K562 (cell line): ENCODE data around the gene COPS4. TPM values are rescaled to one million over a fixed set of nuclear protein-coding genes. Genes with fewer than 3 reads are reported as not detected.

Source experiments
- ATAC-seq: fragments of 200-7000 bp; cut with Tn5 transposase; 3 replicates; pipeline ENCODE4 v1.9.1; 2020; ENCODE audit warnings: moderate library complexity
- BruUV-seq: library from RNA; stranded (reverse); fragments of 400-500 nt; replicated peaks from 2 replicates; lab custom pipeline; 2021; lab: Mats Ljungman, UMichigan
- CTCF ChIA-PET: fragments of 300-600 bp; formaldehyde crosslinking; extraction: SDS; loops from one replicate; lab custom pipeline; 2021; ENCODE audit warnings: low intra/inter-chr PET ratio; lab: Yijun Ruan, JAX
- POLR2A ChIA-PET: fragments of 300-600, 350-650 bp; sonication (Branson Sonifier 250); formaldehyde crosslinking; extraction: SDS; loops from one replicate; lab custom pipeline; 2021; ENCODE audit warnings: antibody characterized with exemption, inconsistent platforms; lab: Yijun Ruan, JAX
- DNase-seq, 4 experiments: peaks; one replicate each; pipeline versions ENCODE4 v3.0.0 to v3.0.0-alpha.2; 2011 to 2018; ENCODE audit warnings: low spot score in 3 of 4, mixed read lengths in 3 of 4; ENCODE audit errors: extremely low read depth in 1 of 4
- FAIRE-seq: peaks from 2 replicates; lab custom pipeline; 2011; peaks lifted over from hg19 to GRCh38; lab: Jason Lieb, UNC
- H2AFZ ChIP-seq: 2 replicates; pipeline ENCODE4 v1.6.0; 2011; ENCODE audit warnings: low read depth, low read length, control low read depth, inconsistent platforms
- H3K27ac ChIP-seq: fragments of 200-600 bp; 3 replicates; pipeline ENCODE4 v1.8.0; 2011; ENCODE audit warnings: low read depth, mild to moderate bottlenecking, control low read depth, inconsistent platforms, low read length, moderate library complexity, mixed read lengths; ENCODE audit errors: extremely low read depth
- H3K27me3 ChIP-seq, 2 experiments: fragments of 300-600 bp in 1 of 2; 2 replicates in 1 of 2; 3 replicates in 1 of 2; pipeline versions ENCODE4 v1.6.0 to v1.8.0; 2011; ENCODE audit warnings: inconsistent platforms in 2 of 2, low read length in 2 of 2, mild to moderate bottlenecking in 1 of 2, mixed read lengths in 1 of 2, moderate library complexity in 1 of 2; ENCODE audit not compliant: control insufficient read depth in 2 of 2, insufficient read depth in 2 of 2
- H3K36me3 ChIP-seq: fragments of 300-600 bp; 3 replicates; pipeline ENCODE4 v1.8.0; 2011; ENCODE audit warnings: mild to moderate bottlenecking, low read length, inconsistent platforms; ENCODE audit not compliant: control insufficient read depth, insufficient read depth
- H3K4me1 ChIP-seq, 2 experiments: fragments of 200-600 bp in 1 of 2; replicated peaks in 1 of 2; 2 replicates in 1 of 2; 3 replicates in 1 of 2; pipeline versions ENCODE4 v1.5.1 to v1.8.0; 2011; ENCODE audit warnings: inconsistent platforms in 2 of 2, low read length in 2 of 2, mild to moderate bottlenecking in 1 of 2, mixed read lengths in 1 of 2, moderate library complexity in 1 of 2; ENCODE audit not compliant: control insufficient read depth in 2 of 2, insufficient read depth in 2 of 2
- H3K4me2 ChIP-seq: 2 replicates; pipeline ENCODE4 v1.6.1; 2011; ENCODE audit warnings: low read length, control low read depth, inconsistent platforms, mixed read lengths; ENCODE audit not compliant: insufficient read depth
- H3K4me3 ChIP-seq: fragments of 200-600 bp; sonication (generic), shearing (Covaris generic); 2 replicates; pipeline ENCODE4 v1.5.1; 2016; ENCODE audit warnings: control low read depth, inconsistent platforms
- H3K79me2 ChIP-seq: fragments of 200-600 bp; 3 replicates; pipeline ENCODE4 v1.8.0; 2011; ENCODE audit warnings: low read length, inconsistent platforms; ENCODE audit not compliant: control insufficient read depth, insufficient read depth
- H3K9ac ChIP-seq, 2 experiments: 2 replicates each; pipeline versions ENCODE4 v1.6.0 to v1.6.1; 2011; ENCODE audit warnings: low read depth in 2 of 2, low read length in 2 of 2, control low read depth in 1 of 2, inconsistent platforms in 1 of 2, mild to moderate bottlenecking in 1 of 2, mixed read lengths in 1 of 2; ENCODE audit not compliant: insufficient read depth in 1 of 2
- H3K9me1 ChIP-seq: one replicate; pipeline ENCODE4 v1.6.0; 2011; ENCODE audit warnings: inconsistent platforms, mild to moderate bottlenecking, low read length, moderate library complexity; ENCODE audit not compliant: control insufficient read depth, insufficient read depth
- H3K9me3 ChIP-seq: replicated peaks from 2 replicates; pipeline ENCODE4 v1.5.1; 2011; ENCODE audit warnings: low read depth, low read length, inconsistent platforms; ENCODE audit not compliant: control insufficient read depth, insufficient read depth
- H4K20me1 ChIP-seq: replicated peaks from 2 replicates; pipeline ENCODE4 v1.6.1; 2011; ENCODE audit warnings: low read length, inconsistent platforms, mixed read lengths; ENCODE audit not compliant: control insufficient read depth, insufficient read depth
- DNMT1 ChIP-seq: fragments of 450-650 bp; IDR thresholded peaks from 2 replicates; pipeline ENCODE4 v1.6.1; 2016; ENCODE audit warnings: antibody characterized with exemption, mild to moderate bottlenecking
- JUN ChIP-seq, 2 experiments: sonication (generic) in 1 of 2; formaldehyde crosslinking in 1 of 2; IDR thresholded peaks; 2 replicates each; pipeline versions ENCODE4 v1.6.1 to v1.8.0; 2012 to 2022; ENCODE audit warnings: borderline replicate concordance in 2 of 2, mild to moderate bottlenecking in 2 of 2, improper control_type of control experiment in 1 of 2, low read depth in 1 of 2, low read length in 1 of 2, missing genetic modification reagents in 1 of 2
- KLF13 ChIP-seq: fragments of 450-650 bp; IDR thresholded peaks from 2 replicates; pipeline ENCODE4 v1.6.1; 2016; ENCODE audit warnings: missing genetic modification characterization, low read depth, mild to moderate bottlenecking, missing compliant biosample characterization, moderate library complexity, borderline replicate concordance
- RBBP5 ChIP-seq: fragments of 200-600 bp; sonication (generic); IDR thresholded peaks from 2 replicates; pipeline ENCODE4 v1.6.1; 2012; ENCODE audit warnings: borderline replicate concordance, mild to moderate bottlenecking, low read length, control low read depth, inconsistent platforms; ENCODE audit not compliant: insufficient read depth, poor library complexity, severe bottlenecking
- RBM15 ChIP-seq: fragments of 200-400 bp; formaldehyde crosslinking; IDR thresholded peaks from 2 replicates; pipeline ENCODE4 v1.6.1; 2018; ENCODE audit warnings: mild to moderate bottlenecking, low read length, moderate library complexity; ENCODE audit not compliant: insufficient read depth
- ZNF263 ChIP-seq: sonication (generic); formaldehyde crosslinking; IDR thresholded peaks from 2 replicates; pipeline ENCODE4 v1.8.0; 2022; ENCODE audit warnings: mild to moderate bottlenecking, missing genetic modification reagents, borderline replicate concordance
- WGBS: fragments of 100-300 bp; shearing (Covaris generic); methylation state at CpG from one replicate; pipeline ENCODE4 v1.1.6; 2016; ENCODE audit warnings: low coverage, mixed read lengths; ENCODE audit not compliant: insufficient coverage; ENCODE audit errors: missing lambda C conversion rate; 5-methylcytosine and 5-hydroxymethylcytosine counted together
- in situ Hi-C: fragments of 300-500 bp; cut with MboI; formaldehyde crosslinking; loops from 4 replicates; pipeline ENCODE4 v1.15.0; 2018; ENCODE audit warnings: inconsistent platforms, mixed read lengths
- intact Hi-C: fragments of 100-400 bp; cut with micrococcal nuclease; formaldehyde crosslinking; loops from 2 replicates; pipeline ENCODE4 v1.14.2; 2022
- polyA plus RNA-seq, 8 experiments: library from polyadenylated mRNA; depleted of rRNA in 4 of 8; stranded (reverse) in 5 of 8; unstranded in 3 of 8; fragments of >200 nt; fragmentation: Nextera tagmentation in 2 of 8; fragmentation: Illumina TruSeq in 1 of 8; extraction: Ambion mirVana in 2 of 8; extraction: Trizol in 1 of 8; gene quantifications; 2 replicates each; pipeline versions ENCODE4 v1.2.1 to v1.2.3, GENCODE V29; 2011 to 2014; ENCODE audit warnings: inconsistent platforms in 1 of 8, missing spikeins in 1 of 8
- total RNA-seq, 7 experiments: library from RNA; depleted of rRNA in 6 of 7; stranded (reverse); fragments of >200 nt in 6 of 7; fragmentation: Illumina TruSeq in 2 of 7; extraction: Trizol in 2 of 7; gene quantifications; 2 replicates each; pipeline versions ENCODE4 v1.2.1 to v1.2.3, GENCODE V29; 2011 to 2021; ENCODE audit warnings: low replicate concordance in 1 of 7
- TF ChIP-seq, protein P1 (sequence below): fragments of 150-350 bp; IDR thresholded peaks from 2 replicates; pipeline ENCODE4 v1.6.1; 2014; ENCODE audit warnings: low read depth, mild to moderate bottlenecking, low read length, borderline replicate concordance
- TF ChIP-seq, protein P2 (sequence below), 3 experiments: IDR thresholded peaks in 2 of 3; conservative IDR thresholded peaks in 1 of 3; 2 replicates each; pipeline ENCODE4 v1.5.1; 2011 to 2012; ENCODE audit warnings: low read length in 3 of 3, mild to moderate bottlenecking in 3 of 3, control low read depth in 2 of 3, improper control_type of control experiment in 1 of 3, inconsistent platforms in 1 of 3, low read depth in 1 of 3, mixed read lengths in 1 of 3, moderate library complexity in 1 of 3; ENCODE audit not compliant: insufficient read depth in 2 of 3

Gene COPS4
- total and polyA plus RNA-seq, 9 of the 15 experiments (the other 6 are each of a cell fraction or from before 2014, with no cell fraction given), result 44.7 to 180 (median 70.9) TPM

DNA sequence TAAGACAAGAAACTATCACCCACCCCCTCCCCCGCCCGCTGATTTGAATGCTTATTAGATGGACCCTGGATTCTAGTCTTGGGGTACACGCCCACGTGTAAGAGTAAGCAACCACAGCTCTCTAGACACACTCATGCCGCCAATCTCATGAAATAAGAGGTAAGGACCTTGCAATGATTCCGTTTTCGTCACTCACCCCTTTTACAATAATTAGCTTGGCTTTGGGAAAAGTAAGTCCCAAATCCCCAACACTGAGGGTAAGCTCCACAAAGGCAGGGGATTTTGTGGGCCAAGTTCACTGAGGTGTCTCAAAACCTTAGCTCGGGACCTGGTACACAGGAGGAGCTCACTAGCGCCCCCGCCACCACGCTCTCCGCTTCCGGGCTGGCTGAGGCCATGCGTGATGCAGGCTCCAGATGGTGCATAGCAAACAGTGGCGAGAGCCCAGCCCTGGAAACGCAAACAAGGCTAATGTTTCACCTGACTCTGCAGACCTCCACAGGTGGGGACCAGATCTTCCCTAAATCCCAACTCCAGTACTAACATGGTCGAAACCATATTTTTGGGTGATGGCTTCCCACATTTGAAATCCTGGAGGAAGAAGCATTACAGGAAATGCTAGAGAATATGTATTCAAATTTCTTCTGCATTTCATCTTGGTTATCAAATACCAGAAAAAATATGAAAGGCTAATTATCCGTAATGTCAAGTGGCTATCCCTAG lies 75.4 kb downstream of the COPS4 start:
- Histone ChIP-seq H3K9me1 (no peaks in the 10 kb centered on the region), H3K4me3 (no peak overlapping the region), H3K4me1 (no peaks in the 10 kb centered on the region; a peak in 1 of 5 replicates), H3K36me3 (no peaks in the 10 kb centered on the region), H4K20me1 (no peaks in the 10 kb centered on the region), H3K9ac (no peak overlapping the region), H3K4me2 (0 out of 2 replicates have a peak overlapping the region, but pooled peaks have one; percentile 28), H3K9me3 (no peaks in the 10 kb centered on the region), H3K79me2 (no peaks in the 10 kb centered on the region), H2AFZ (peak overlapping the region; percentile 70), H3K27me3 (no peaks in the 10 kb centered on the region), H3K27ac (no peak overlapping the region)
- WGBS, result 32% methylated on average over 18 of the region's 18 CpGs
- BruUV-seq, result no TSS peak
- DNase-seq (peak in 2 of 4 experiments; percentile 13 to 38), ATAC-seq (peak; percentile 90), FAIRE-seq (peak; percentile 42)
- ChIA-PET CTCF (no interaction called here), POLR2A (no interaction called here)
- TF ChIP-seq ZNF263 (CRISPR knock-in tag) (no peak), JUN (IDR thresholded peaks at IDR 0.05; ENCODE audit: borderline replicate concordance, low read depth, low read length) (no peak), JUN (CRISPR knock-in tag; IDR thresholded peaks at IDR 0.05; ENCODE audit: borderline replicate concordance) (no peak), KLF13 (tag) (no peak), RBM15 (no peak), RBBP5 (no peak), DNMT1 (no peak)
- TF ChIP-seq, protein P1, sequence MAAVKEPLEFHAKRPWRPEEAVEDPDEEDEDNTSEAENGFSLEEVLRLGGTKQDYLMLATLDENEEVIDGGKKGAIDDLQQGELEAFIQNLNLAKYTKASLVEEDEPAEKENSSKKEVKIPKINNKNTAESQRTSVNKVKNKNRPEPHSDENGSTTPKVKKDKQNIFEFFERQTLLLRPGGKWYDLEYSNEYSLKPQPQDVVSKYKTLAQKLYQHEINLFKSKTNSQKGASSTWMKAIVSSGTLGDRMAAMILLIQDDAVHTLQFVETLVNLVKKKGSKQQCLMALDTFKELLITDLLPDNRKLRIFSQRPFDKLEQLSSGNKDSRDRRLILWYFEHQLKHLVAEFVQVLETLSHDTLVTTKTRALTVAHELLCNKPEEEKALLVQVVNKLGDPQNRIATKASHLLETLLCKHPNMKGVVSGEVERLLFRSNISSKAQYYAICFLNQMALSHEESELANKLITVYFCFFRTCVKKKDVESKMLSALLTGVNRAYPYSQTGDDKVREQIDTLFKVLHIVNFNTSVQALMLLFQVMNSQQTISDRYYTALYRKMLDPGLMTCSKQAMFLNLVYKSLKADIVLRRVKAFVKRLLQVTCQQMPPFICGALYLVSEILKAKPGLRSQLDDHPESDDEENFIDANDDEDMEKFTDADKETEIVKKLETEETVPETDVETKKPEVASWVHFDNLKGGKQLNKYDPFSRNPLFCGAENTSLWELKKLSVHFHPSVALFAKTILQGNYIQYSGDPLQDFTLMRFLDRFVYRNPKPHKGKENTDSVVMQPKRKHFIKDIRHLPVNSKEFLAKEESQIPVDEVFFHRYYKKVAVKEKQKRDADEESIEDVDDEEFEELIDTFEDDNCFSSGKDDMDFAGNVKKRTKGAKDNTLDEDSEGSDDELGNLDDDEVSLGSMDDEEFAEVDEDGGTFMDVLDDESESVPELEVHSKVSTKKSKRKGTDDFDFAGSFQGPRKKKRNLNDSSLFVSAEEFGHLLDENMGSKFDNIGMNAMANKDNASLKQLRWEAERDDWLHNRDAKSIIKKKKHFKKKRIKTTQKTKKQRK, result no peak
- TF ChIP-seq, protein P2, sequence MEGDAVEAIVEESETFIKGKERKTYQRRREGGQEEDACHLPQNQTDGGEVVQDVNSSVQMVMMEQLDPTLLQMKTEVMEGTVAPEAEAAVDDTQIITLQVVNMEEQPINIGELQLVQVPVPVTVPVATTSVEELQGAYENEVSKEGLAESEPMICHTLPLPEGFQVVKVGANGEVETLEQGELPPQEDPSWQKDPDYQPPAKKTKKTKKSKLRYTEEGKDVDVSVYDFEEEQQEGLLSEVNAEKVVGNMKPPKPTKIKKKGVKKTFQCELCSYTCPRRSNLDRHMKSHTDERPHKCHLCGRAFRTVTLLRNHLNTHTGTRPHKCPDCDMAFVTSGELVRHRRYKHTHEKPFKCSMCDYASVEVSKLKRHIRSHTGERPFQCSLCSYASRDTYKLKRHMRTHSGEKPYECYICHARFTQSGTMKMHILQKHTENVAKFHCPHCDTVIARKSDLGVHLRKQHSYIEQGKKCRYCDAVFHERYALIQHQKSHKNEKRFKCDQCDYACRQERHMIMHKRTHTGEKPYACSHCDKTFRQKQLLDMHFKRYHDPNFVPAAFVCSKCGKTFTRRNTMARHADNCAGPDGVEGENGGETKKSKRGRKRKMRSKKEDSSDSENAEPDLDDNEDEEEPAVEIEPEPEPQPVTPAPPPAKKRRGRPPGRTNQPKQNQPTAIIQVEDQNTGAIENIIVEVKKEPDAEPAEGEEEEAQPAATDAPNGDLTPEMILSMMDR (IDR thresholded peaks at IDR 0.05 in 2 of 3, conservative IDR thresholded peaks at IDR 0.05 in 1 of 3; ENCODE audit: insufficient read depth in 2 of 3, low read depth in 1 of 3, low read length in 3 of 3), result peak; percentile 19 to 53 (median 36); a peak in 3 of 6 replicates
- in situ Hi-C loops (no loop called here), intact Hi-C loops (no loop called here)
